Esophagus muscularis mucosa (tissue), 4 donors: ENCODE results near the gene TMEM151A. TPM values are rescaled to one million over a fixed set of nuclear protein-coding genes. Genes with fewer than 3 reads are reported as not detected.

Source experiments
- DNase-seq: peaks from one replicate; pipeline ENCODE4 v3.0.0-alpha.2; 2017; ENCODE audit errors: extremely low spot score
- H3K27ac ChIP-seq, 4 donors: fragments of 200-600 bp; sonication (generic); replicated peaks in 1 of 4; 1 replicate in 3 of 4; 2 replicates in 1 of 4; pipeline ENCODE4 v1.5.1; 2016 to 2019; ENCODE audit warnings: mild to moderate bottlenecking in 1 of 4
- H3K27me3 ChIP-seq, 4 donors: fragments of 200-600 bp; sonication (generic); one replicate each; pipeline versions ENCODE4 v1.5.1 to v1.6.0; 2016 to 2019
- H3K36me3 ChIP-seq, 4 donors: fragments of 200-600 bp; sonication (generic); one replicate each; pipeline ENCODE4 v1.5.1; 2016 to 2019
- H3K4me1 ChIP-seq, 4 donors: fragments of 200-600 bp; sonication (generic); one replicate each; pipeline ENCODE4 v1.5.1; 2016 to 2019
- H3K4me3 ChIP-seq, 4 donors: fragments of 200-600 bp; sonication (generic); 1 replicate in 2 of 4; 2 replicates in 2 of 4; pipeline ENCODE4 v1.5.1; 2016 to 2019; ENCODE audit warnings: mild to moderate bottlenecking in 4 of 4, moderate library complexity in 1 of 4
- H3K9me3 ChIP-seq, 4 donors: fragments of 200-600 bp; sonication (generic); 1 replicate in 3 of 4; 2 replicates in 1 of 4; pipeline ENCODE4 v1.5.1; 2016 to 2019
- EP300 ChIP-seq: sonication (generic); formaldehyde crosslinking; IDR thresholded peaks from one replicate; pipeline ENCODE4 v1.6.1; 2017; ENCODE audit warnings: antibody characterized with exemption
- POLR2A ChIP-seq: fragments of 450-650 bp; IDR thresholded peaks from one replicate; pipeline ENCODE4 v1.6.1; 2017; ENCODE audit warnings: antibody characterized with exemption, moderate library complexity, mild to moderate bottlenecking, low read depth
- POLR2AphosphoS5 ChIP-seq, 2 donors: sonication (generic); formaldehyde crosslinking; IDR thresholded peaks; one replicate each; pipeline ENCODE4 v1.6.1; 2017; ENCODE audit warnings: antibody characterized with exemption in 2 of 2
- WGBS: methylation state at CpG from one replicate; pipeline ENCODE4 v1.1.5; 2018; 5-methylcytosine and 5-hydroxymethylcytosine counted together
- intact Hi-C: fragments of 100-400 bp; cut with DNase I; formaldehyde crosslinking; loops from one replicate; pipeline ENCODE4 v1.15.1; 2023
- total RNA-seq, 4 donors: library from RNA; depleted of rRNA; stranded (reverse); fragments of >200 nt; gene quantifications; one replicate each; pipeline versions ENCODE4 v1.1.0 to v1.2.1, GENCODE V29; 2016
- TF ChIP-seq, protein P1 (sequence below), 3 experiments: fragments of 200-600 bp in 2 of 3; fragments of 450-650 bp in 1 of 3; sonication (generic) in 2 of 3; IDR thresholded peaks; one replicate each; pipeline ENCODE4 v1.5.1; 2017 to 2019; ENCODE audit warnings: antibody characterized with exemption in 3 of 3, mild to moderate bottlenecking in 2 of 3, moderate library complexity in 1 of 3

Gene TMEM151A
- total RNA-seq, 4 donors from 2014 or later, result 0.42 to 0.71 (median 0.54) TPM

DNA sequence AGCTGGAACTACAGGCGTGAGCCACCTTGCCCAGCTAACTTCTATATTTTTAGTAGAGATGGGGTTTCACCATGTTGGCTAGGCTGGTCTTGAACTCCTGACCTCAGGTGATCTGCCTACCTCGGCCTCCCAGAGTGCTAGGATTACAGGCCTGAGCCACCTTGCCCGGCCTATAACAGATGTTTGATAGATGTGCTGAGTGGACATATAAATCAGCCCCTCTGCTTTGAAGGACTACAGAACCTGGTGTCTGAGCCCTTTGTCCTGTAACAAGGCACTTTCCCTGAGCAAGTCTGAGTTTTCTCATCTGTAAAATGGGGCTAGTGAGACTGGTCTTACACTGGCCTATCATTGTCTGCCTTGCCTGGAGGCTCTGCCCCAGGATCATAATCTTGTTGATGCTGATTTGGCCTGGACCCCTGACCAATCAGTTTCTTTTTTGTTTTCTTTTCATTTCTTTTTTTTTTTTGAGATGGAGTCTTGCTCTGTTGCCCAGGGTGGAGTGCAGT, 37.5 kb downstream of the TMEM151A start:
- no peak for DNase-seq
- intact Hi-C loops, result loop anchor here (2.0 kb wide), 1 partner anchor 18 kb away; no protein-coding TSS in a partner anchor
- Histone ChIP-seq H3K9me3 (no peaks in the 10 kb centered on the region), H3K27ac (no peak overlapping the region), H3K4me3 (no peak overlapping the region), H3K36me3 (peaks cover 0 to 25% (median 22%) of the 10 kb centered on the region in 4 donors), H3K27me3 (no peaks in the 10 kb centered on the region), H3K4me1 (peaks cover 32 to 37% (median 34%) of the 10 kb centered on the region in 4 donors)
- 89% methylated on average over 3 of the region's 3 CpGs for WGBS
- TF ChIP-seq, protein P1, sequence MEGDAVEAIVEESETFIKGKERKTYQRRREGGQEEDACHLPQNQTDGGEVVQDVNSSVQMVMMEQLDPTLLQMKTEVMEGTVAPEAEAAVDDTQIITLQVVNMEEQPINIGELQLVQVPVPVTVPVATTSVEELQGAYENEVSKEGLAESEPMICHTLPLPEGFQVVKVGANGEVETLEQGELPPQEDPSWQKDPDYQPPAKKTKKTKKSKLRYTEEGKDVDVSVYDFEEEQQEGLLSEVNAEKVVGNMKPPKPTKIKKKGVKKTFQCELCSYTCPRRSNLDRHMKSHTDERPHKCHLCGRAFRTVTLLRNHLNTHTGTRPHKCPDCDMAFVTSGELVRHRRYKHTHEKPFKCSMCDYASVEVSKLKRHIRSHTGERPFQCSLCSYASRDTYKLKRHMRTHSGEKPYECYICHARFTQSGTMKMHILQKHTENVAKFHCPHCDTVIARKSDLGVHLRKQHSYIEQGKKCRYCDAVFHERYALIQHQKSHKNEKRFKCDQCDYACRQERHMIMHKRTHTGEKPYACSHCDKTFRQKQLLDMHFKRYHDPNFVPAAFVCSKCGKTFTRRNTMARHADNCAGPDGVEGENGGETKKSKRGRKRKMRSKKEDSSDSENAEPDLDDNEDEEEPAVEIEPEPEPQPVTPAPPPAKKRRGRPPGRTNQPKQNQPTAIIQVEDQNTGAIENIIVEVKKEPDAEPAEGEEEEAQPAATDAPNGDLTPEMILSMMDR (IDR thresholded peaks at IDR 0.05), result no peak
- TF ChIP-seq POLR2AphosphoS5 (IDR thresholded peaks at IDR 0.05) (no peak), EP300 (no peak), POLR2A (no peak)

- H3K36me3 ChIP-seq, result peaks cover 0 to 29% (median 25%) of the 10 kb centered on the region in 4 donors
- DNase-seq, result no peak
- no peak for TF ChIP-seq EP300
- TF ChIP-seq POLR2AphosphoS5 (IDR thresholded peaks at IDR 0.05), result no peak
- no peak for TF ChIP-seq POLR2A
- TF ChIP-seq, protein P1 (IDR thresholded peaks at IDR 0.05), result no peak
- intact Hi-C loops, result no loop called here
- H3K27me3 ChIP-seq, result no peaks in the 10 kb centered on the region
- H3K4me3 ChIP-seq, result no peak overlapping the region
- WGBS, result 49% methylated on average over 8 of the region's 10 CpGs
- no peaks in the 10 kb centered on the region for H3K9me3 ChIP-seq
- no peak overlapping the region for H3K27ac ChIP-seq
- H3K4me1 ChIP-seq, result peaks cover 44 to 48% (median 47%) of the 10 kb centered on the region in 4 donors
Measured at GRCh38 chr11:66330931-66331330, 39.2 kb downstream of the TMEM151A start.

DNA sequence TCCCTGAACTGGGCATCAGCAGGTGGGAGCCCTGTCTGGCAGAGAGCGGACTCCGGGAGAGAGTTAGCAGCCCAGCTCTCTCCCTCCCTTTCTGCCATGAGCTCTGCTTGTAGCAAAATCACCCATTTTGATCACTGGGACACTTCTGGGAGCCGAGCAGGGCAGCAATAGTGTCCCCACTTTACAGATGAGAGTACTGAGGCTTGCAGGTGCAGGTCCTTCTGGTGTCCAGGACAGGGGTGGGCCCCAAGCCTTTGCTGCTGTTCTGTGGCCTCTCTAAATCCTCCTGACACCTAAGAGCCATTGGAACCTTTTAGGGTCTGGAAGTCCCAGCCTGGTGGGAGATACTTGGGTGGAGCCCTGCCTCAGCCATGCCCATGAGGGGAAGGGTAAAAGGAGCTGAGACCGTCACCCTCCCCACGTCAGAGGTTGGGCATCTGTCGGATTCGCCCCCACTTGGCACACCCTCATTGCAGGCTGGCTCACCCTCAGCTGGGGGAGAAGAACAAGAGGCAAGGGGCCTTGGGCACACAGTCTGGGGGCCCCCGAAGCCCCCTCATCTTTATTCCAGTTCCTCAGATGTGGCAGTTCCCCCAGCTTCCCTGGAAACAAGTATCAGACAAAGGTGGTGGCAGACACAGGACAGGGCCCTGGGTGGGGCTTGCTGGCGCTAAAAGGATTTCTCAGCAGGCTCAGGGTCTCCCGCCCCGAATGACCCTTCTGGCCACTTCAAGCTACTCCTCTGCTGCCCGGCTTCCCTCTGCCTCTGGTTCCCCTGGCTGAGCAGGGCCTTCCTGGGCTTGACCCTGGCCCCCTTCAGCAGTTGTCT, 40.1 kb downstream of the TMEM151A start:
- TF ChIP-seq POLR2A (no peak), EP300 (no peak), POLR2AphosphoS5 (IDR thresholded peaks at IDR 0.05) (no peak)
- TF ChIP-seq, protein P1 (IDR thresholded peaks at IDR 0.05), result no peak

DNA sequence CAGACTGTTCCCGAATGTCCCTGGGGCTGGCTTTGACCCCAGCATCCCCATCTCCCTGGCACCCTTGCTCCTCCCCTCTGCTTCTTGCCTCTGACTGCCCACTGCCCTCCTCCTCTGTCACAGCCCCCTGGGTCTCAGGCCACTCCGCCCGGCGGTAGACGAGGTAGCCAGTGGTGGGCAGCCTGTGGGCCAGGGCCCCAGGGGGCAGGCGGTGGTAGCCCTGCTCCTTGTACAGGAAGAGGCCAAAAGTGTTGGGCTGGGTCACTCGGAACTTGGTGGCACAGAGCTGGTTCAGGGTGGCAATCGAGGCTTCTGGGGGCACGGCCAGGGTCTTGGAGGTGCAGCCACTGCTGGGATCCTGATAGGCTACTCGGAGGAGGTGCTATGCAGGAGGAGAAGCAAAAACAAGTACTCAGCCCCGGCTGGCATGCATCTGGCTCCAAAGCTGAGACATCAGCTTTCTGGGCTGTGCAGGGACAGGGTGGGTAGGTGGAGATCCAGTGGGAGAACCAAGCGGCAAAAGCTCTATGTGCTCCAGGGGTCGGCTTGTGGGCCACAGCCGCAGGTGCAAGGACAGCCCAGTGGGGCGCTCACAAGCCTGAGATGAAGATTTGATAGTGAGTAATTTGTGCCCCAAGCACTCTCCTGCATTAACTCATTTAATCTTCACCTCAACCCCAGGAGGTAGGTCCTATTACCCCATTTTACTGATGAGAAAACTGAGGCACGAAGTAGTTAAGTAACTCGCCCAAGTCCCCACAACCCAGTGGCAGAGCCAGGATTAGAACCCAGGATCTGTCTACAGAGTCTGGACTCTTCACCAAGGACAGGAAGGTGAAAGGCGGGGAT, 40.9 kb downstream of the TMEM151A start:
- Histone ChIP-seq H3K36me3 (peaks cover 0 to 37% (median 33%) of the 10 kb centered on the region in 4 donors), H3K4me1 (peaks cover 37 to 46% (median 43%) of the 10 kb centered on the region in 4 donors), H3K9me3 (no peaks in the 10 kb centered on the region), H3K27ac (no peak overlapping the region), H3K27me3 (no peaks in the 10 kb centered on the region), H3K4me3 (no peak overlapping the region)
- intact Hi-C loops, result no loop called here
- TF ChIP-seq POLR2A (no peak), EP300 (no peak), POLR2AphosphoS5 (IDR thresholded peaks at IDR 0.05) (no peak)
- TF ChIP-seq, protein P1 (IDR thresholded peaks at IDR 0.05), result no peak
- DNase-seq, result no peak
- 84% methylated on average over 18 of the region's 18 CpGs for WGBS

More for the DNA sequence above, 40.1 kb downstream of the TMEM151A start:
- intact Hi-C loops, result no loop called here
- Histone ChIP-seq H3K27me3 (no peaks in the 10 kb centered on the region), H3K36me3 (peaks cover 0 to 29% (median 25%) of the 10 kb centered on the region in 4 donors), H3K27ac (no peak overlapping the region), H3K4me3 (no peak overlapping the region), H3K4me1 (peaks cover 44 to 48% (median 47%) of the 10 kb centered on the region in 4 donors), H3K9me3 (no peaks in the 10 kb centered on the region)
- 92% methylated on average over 9 of the region's 12 CpGs for WGBS
- DNase-seq, result no peak
